BLaER1 (cell line): ENCODE results near the gene NFS1.

Source experiments
- H3K27ac ChIP-seq: shearing (Covaris generic); formaldehyde crosslinking; 2 replicates; pipeline ENCODE4 v1.8.1; 2022
- H3K27me3 ChIP-seq: shearing (Covaris generic); formaldehyde crosslinking; 2 replicates; pipeline ENCODE4 v1.8.1; 2022
- H3K36me3 ChIP-seq: shearing (Covaris generic); formaldehyde crosslinking; 2 replicates; pipeline ENCODE4 v1.8.1; 2022
- H3K4me1 ChIP-seq: shearing (Covaris generic); formaldehyde crosslinking; 2 replicates; pipeline ENCODE4 v1.8.1; 2022
- H3K4me2 ChIP-seq: shearing (Covaris generic); formaldehyde crosslinking; 2 replicates; pipeline ENCODE4 v1.8.1; 2022
- H3K4me3 ChIP-seq: shearing (Covaris generic); formaldehyde crosslinking; 2 replicates; pipeline ENCODE4 v1.8.1; 2022
- H3K9ac ChIP-seq: shearing (Covaris generic); formaldehyde crosslinking; 2 replicates; pipeline ENCODE4 v1.8.1; 2022
- H3K9me3 ChIP-seq: shearing (Covaris generic); formaldehyde crosslinking; 2 replicates; pipeline ENCODE4 v1.8.1; 2022
- H4K20me1 ChIP-seq: shearing (Covaris generic); formaldehyde crosslinking; 2 replicates; pipeline ENCODE4 v1.8.1; 2022
- Cebpa-rat ChIP-seq: shearing (Covaris generic); IDR thresholded peaks from 2 replicates; pipeline ENCODE4 v1.8.1; 2022

NFS1 gene

DNA sequence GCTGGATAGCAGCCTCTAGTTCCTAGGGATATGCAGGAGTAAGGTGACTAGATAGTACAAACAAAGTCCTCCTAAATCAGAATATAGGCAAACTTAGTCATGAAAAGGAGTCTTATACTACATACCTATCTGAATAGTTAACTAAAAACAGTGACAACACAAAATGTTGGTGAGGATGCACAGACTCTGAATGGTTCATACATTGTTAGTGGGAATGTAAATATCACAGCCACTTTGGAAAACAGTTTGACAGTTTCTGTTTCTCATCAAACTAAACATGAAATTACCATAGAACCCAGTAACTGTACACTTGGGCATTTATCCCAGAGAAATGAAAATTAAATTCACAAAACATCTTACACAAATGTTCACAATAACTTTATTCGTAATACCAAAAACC lies 17.2 kb downstream of the NFS1 start:
- Histone ChIP-seq H3K4me3 (no peak overlapping the region), H3K9me3 (peaks cover 2% of the 10 kb centered on the region), H3K4me1 (peaks cover 25% of the 10 kb centered on the region), H3K36me3 (peaks cover 50% of the 10 kb centered on the region), H4K20me1 (no peaks in the 10 kb centered on the region), H3K9ac (no peak overlapping the region), H3K4me2 (no peak overlapping the region), H3K27me3 (no peaks in the 10 kb centered on the region), H3K27ac (no peak overlapping the region)
- TF ChIP-seq Cebpa-rat = no peak

DNA sequence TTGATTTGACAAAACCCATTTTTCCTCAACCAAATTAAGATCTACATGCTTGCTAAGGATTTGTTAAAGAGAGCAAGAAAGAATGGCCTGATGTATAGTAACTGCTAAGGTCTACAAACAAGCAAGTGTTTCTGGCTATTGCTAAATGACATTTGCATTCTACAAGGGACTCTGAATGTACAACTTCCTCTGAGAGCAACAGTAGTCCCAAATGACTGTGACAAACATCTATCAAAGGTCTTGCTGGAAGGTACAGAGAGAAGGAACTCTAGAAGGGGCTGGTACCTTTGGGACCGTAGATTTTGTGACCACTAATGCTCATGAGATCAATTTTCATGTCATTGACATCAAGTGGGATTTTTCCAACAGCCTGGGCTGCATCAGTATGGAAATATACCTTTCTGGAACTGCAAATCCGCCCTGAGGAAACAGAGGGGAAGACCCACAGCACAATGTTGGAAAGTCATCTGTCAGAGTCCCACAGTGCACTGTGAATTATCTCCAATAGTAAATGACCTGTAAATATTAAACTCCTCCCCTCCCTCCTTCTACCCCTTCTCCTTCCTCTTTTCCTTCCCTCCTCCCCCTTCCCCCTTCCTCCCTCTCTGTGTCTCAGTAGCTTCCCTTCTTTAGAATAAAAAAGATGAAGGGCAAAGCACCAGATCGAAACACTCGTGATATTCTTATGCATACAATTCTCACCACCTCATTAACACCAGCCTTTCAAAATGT lies 18.5 kb downstream of the NFS1 start:
- no peaks in the 10 kb centered on the region for H4K20me1 ChIP-seq
- H3K9ac ChIP-seq = no peak overlapping the region
- H3K4me2 ChIP-seq = peak overlapping the region; percentile 66
- no peaks in the 10 kb centered on the region for H3K9me3 ChIP-seq
- no peak overlapping the region for H3K4me3 ChIP-seq
- TF ChIP-seq Cebpa-rat = no peak
- peaks cover 43% of the 10 kb centered on the region for H3K36me3 ChIP-seq
- H3K4me1 ChIP-seq = peaks cover 22% of the 10 kb centered on the region
- H3K27me3 ChIP-seq = no peaks in the 10 kb centered on the region
- H3K27ac ChIP-seq = no peak overlapping the region

DNA sequence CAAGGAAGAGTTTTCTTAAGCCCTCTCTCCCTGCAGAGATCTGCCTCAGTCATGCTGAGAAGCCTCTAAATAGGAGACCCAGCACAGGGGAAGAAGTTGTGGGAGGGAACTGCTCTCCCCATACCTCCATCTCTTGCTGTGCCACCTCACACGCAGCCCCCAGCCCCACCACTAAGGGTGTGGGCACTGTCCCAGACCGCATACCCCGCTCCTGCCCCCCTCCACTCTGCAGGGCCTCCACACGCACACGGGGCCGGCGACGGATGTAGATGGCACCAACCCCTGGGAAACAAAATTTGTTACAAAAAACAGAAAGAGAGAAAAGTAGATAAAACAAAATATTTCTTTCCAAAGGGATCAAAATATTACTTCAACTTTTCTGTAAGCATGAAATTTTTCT lies 24.2 kb downstream of the NFS1 start:
- TF ChIP-seq Cebpa-rat = no peak
- no peak overlapping the region for H3K4me2 ChIP-seq
- H3K36me3 ChIP-seq = peaks cover 69% of the 10 kb centered on the region
- H3K27ac ChIP-seq = no peak overlapping the region
- no peak overlapping the region for H3K4me3 ChIP-seq
- H3K9ac ChIP-seq = no peak overlapping the region
- H3K9me3 ChIP-seq = no peaks in the 10 kb centered on the region
- H3K4me1 ChIP-seq = peaks cover 24% of the 10 kb centered on the region
- no peaks in the 10 kb centered on the region for H3K27me3 ChIP-seq
- H4K20me1 ChIP-seq = no peaks in the 10 kb centered on the region

DNA sequence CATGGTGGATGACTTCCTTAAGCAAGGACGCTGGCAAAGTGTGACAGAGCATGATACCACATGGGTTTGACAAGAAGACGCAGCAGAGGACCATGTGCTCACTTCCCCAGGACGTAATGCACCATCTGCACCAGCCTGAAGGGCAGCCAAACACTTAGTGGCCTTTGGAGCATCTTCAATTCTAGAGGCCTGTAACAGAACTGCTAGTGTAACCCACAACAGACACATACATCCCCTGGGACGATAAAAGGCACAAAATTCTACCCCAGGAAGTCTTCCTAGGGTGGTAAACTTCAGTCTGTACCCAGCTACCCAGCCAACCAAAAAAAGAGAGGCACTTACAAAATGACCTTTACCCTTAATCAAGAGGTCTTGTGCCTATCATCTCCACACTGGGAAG lies 25.3 kb downstream of the NFS1 start:
- no peaks in the 10 kb centered on the region for H4K20me1 ChIP-seq
- no peak overlapping the region for H3K9ac ChIP-seq
- H3K4me3 ChIP-seq = no peak overlapping the region
- H3K27ac ChIP-seq = no peak overlapping the region
- H3K4me2 ChIP-seq = peak overlapping the region; percentile 54
- peaks cover 20% of the 10 kb centered on the region for H3K4me1 ChIP-seq
- H3K36me3 ChIP-seq = peaks cover 70% of the 10 kb centered on the region
- no peak for TF ChIP-seq Cebpa-rat
- H3K27me3 ChIP-seq = no peaks in the 10 kb centered on the region
- no peaks in the 10 kb centered on the region for H3K9me3 ChIP-seq

DNA sequence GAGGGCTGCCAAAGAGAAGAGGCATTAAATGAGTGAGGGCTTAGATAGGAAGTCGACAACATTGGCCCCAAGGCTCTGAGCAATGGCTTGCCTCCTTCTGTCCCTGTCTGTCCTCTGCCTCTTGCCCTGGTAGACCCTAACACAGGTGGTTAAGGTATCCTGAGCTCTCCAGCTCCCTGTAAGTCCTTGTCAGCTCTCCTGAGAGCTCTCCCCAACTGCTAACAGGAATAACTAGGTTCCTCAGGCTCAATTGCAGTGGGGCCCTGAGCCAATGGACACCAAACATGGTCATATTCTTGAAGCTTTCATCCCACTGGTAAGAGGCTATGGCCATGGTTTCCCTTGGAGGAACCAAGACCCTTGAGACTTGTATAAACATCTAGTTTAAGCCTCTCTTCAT lies 29.5 kb downstream of the NFS1 start:
- H3K9me3 ChIP-seq = no peaks in the 10 kb centered on the region
- peaks cover 18% of the 10 kb centered on the region for H3K4me1 ChIP-seq
- H3K4me3 ChIP-seq = no peak overlapping the region
- TF ChIP-seq Cebpa-rat = no peak
- H3K27ac ChIP-seq = no peak overlapping the region
- H3K36me3 ChIP-seq = peaks cover 74% of the 10 kb centered on the region
- no peak overlapping the region for H3K4me2 ChIP-seq
- no peaks in the 10 kb centered on the region for H3K27me3 ChIP-seq
- no peaks in the 10 kb centered on the region for H4K20me1 ChIP-seq
- H3K9ac ChIP-seq = no peak overlapping the region

DNA sequence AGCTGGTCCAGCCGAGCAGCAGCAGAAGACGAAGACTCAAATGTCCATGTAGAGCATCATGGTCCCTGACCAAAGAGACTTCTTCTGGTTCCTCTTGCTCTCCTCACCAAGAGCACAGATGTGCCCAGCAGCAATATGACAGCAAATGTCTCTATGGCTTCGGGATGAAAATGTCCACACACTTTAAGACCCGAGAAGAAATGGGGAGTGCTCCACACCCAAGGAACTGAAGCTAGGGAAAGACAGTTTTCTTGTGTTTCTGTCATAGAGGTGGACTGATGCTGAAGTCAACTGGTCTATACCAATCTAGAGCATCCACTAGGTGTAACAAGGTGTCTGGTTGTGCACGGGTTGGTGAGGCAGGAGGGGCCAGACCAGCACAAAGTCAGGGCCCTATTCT lies 29.9 kb downstream of the NFS1 start:
- Histone ChIP-seq H3K4me1 (peaks cover 17% of the 10 kb centered on the region), H3K27me3 (no peaks in the 10 kb centered on the region), H3K4me2 (no peak overlapping the region), H3K9ac (no peak overlapping the region), H3K36me3 (peaks cover 69% of the 10 kb centered on the region), H4K20me1 (peaks cover 3% of the 10 kb centered on the region; the same call in 1 of the 2 replicates), H3K27ac (no peak overlapping the region), H3K4me3 (no peak overlapping the region), H3K9me3 (no peaks in the 10 kb centered on the region)
- TF ChIP-seq Cebpa-rat = no peak

DNA sequence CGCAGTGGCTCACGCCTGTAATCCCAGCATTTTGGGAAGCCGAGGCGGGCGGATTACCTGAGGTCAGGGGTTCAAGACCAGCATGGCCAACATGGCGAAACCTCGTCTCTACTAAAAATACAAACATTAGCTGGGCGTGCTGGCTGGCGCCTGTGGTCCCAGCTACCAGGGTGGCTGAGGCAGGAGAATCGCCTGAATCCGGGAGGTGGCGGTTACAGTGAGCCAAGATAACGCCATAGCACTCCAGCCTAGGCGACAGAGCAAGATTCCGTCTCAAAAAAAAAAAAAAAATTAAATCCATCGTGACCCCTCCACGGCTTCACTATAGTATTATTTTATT lies 33.2 kb downstream of the NFS1 start:
- no peaks in the 10 kb centered on the region for H3K9me3 ChIP-seq
- no peak overlapping the region for H3K9ac ChIP-seq
- H3K4me2 ChIP-seq = no peak overlapping the region
- H3K27ac ChIP-seq = no peak overlapping the region
- H3K4me1 ChIP-seq = peaks cover 30% of the 10 kb centered on the region
- H4K20me1 ChIP-seq = peaks cover 36% of the 10 kb centered on the region
- no peak overlapping the region for H3K4me3 ChIP-seq
- no peaks in the 10 kb centered on the region for H3K27me3 ChIP-seq
- peaks cover 36% of the 10 kb centered on the region for H3K36me3 ChIP-seq
- no peak for TF ChIP-seq Cebpa-rat

DNA sequence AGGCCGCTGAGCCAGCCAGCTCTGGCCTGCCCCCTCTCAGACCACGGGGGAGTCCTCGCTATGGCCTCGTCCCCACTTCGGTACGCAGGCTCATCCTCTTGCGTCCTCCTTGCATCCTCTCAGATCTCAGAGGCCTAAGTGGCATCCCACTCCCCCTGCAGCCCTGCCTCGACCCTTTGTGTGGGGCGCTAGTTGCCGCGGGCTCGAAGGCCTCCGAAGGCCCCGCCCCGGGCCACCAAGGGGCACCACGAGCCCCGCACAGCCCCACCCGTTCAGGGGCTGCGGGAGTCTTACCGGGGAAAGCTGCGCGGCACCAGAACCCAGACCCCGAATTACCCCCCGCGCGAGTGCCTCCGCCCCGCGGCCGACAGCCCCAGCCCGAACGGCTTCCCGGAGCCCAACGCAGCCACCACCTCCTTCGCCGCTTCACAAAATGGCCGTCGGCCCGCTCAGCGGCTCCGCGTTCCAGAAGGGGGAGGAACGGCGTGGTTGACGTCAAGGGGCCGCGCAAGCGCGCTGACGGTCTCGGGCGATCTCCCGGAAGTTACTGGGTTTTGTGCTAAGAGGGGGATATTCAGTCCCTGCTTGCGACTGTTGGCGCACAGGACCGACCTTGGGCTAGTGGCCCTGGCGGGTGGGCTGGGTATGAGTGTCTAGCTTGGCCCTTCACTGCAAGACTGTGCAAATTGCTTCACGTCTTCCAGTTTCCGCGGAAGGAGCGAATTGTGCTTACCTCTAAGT lies 34.5 kb downstream of the NFS1 start, which contains the start of the genes CPNE1 and RBM12:
TSS of gene CPNE1 (minus strand) at position 435 of the 741 bp plus-strand sequence. CDS start 31,977 bp downstream, outside the sequence.
TSS of gene RBM12 (minus strand) at position 435 of the 741 bp plus-strand sequence. CDS start 9,578 bp downstream, outside the sequence.
- H3K4me3 ChIP-seq = peak within 1 kb of the TSS; percentile 76
- no peaks in the 10 kb centered on the region; the same call in 1 of the 2 replicates for H3K9me3 ChIP-seq
- no peaks in the 10 kb centered on the region for H3K27me3 ChIP-seq
- H4K20me1 ChIP-seq = peaks cover 48% of the 10 kb centered on the region
- H3K4me2 ChIP-seq = peak within 1 kb of the TSS; percentile 95
- peak within 1 kb of the TSS; percentile 99 for H3K27ac ChIP-seq
- peaks cover 31% of the 10 kb centered on the region for H3K36me3 ChIP-seq
- H3K9ac ChIP-seq = peak within 1 kb of the TSS; percentile 98
- TF ChIP-seq Cebpa-rat = no peak
- peaks cover 43% of the 10 kb centered on the region for H3K4me1 ChIP-seq

DNA sequence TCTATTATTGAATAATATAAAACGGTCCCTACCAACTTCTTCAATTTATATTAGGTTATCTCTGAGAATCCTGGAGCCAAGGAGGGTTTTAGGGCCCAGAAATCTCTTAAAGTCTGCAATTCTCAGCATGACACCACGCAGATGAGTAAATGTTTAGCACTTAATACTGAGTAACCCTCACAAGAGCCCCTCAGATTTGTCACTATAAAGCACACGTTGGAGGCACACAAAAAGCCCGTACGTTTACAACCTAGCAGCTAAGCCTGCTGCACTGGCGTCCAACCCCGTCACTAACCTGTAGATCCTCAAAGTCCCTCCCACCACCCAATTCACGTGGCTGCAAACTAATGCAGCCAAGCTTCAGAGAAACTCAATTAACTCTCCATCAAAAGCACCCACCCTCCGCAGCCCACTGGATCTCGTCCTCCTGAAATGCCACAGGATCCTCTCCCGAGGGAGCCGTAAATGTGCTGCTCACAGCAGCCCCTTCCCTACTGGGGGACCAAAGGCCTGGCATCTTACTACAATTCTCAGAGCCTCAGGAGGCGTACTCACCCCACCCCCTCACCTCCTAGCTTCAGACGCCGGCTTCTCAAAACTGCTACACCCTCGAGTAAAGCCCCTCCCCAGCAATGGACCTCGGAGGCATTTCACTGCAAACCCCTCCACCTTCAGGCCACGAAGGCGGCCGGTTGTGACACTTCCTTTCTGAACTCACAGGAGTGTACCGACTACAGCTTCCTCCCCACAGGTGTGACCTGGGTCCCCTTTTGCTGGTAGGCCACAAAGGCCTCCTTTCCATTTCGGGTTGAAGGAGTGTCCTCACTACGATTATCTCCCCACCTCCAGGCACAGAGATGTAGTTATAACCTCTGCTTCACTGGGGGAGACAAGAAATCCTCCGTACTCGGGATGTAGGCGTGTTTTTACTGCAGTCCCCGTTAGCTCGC lies 35.4 kb downstream of the NFS1 start:
- Histone ChIP-seq H3K4me2 (peak overlapping the region; percentile 95), H3K4me3 (peak overlapping the region; percentile 76), H3K9me3 (no peaks in the 10 kb centered on the region; the same call in 1 of the 2 replicates), H3K27ac (peak overlapping the region; percentile 99), H3K9ac (peak overlapping the region; percentile 98), H4K20me1 (peaks cover 57% of the 10 kb centered on the region), H3K4me1 (peaks cover 43% of the 10 kb centered on the region), H3K27me3 (no peaks in the 10 kb centered on the region), H3K36me3 (peaks cover 22% of the 10 kb centered on the region; the same call in 1 of the 2 replicates)
- TF ChIP-seq Cebpa-rat = no peak
